Endothelial cell of umbilical vein (primary cell): ENCODE results near the gene IRF6. TPM values are rescaled to one million over a fixed set of nuclear protein-coding genes. Genes with fewer than 3 reads are reported as not detected.

Experiments used
- BruUV-seq: library from RNA; stranded (reverse); fragments of 400-500 nt; replicated peaks from 2 replicates; lab custom pipeline; 2021; lab: Mats Ljungman, UMichigan
- CTCF ChIA-PET: fragments of 300-600, 350-600 bp; sonication (Branson Sonifier 250); formaldehyde crosslinking; loops from one replicate; lab custom pipeline; 2021; ENCODE audit warnings: antibody characterized with exemption, inconsistent platforms; lab: Charles Lee
- POLR2A ChIA-PET: fragments of 300-600, 350-600 bp; sonication (Branson Sonifier 250); formaldehyde crosslinking; loops from one replicate; lab custom pipeline; 2021; ENCODE audit warnings: antibody characterized with exemption, inconsistent platforms; lab: Charles Lee
- DNase-seq: peaks from one replicate; pipeline ENCODE4 v3.0.0-alpha.2; 2011; ENCODE audit warnings: low read depth, low spot score
- FAIRE-seq: peaks from 2 replicates; lab custom pipeline; 2011; peaks lifted over from hg19 to GRCh38; lab: Jason Lieb, UNC
- H2AFZ ChIP-seq: 2 replicates; pipeline ENCODE4 v1.6.0; 2012; ENCODE audit warnings: low read depth, low read length, control low read depth, inconsistent platforms
- H3K27ac ChIP-seq: 2 replicates; pipeline ENCODE4 v1.5.1; 2011; ENCODE audit warnings: low read depth, mild to moderate bottlenecking, control low read depth, low read length, moderate library complexity; ENCODE audit not compliant: insufficient read depth
- H3K27me3 ChIP-seq, 2 experiments: 2 replicates each; pipeline versions ENCODE4 v1.6.0 to v1.6.1; 2011; ENCODE audit warnings: low read length in 2 of 2, mixed read lengths in 1 of 2; ENCODE audit not compliant: control insufficient read depth in 2 of 2, insufficient read depth in 2 of 2
- H3K36me3 ChIP-seq, 2 experiments: 2 replicates in 1 of 2; 3 replicates in 1 of 2; pipeline ENCODE4 v1.5.1; 2011; ENCODE audit warnings: low read length in 2 of 2, mild to moderate bottlenecking in 1 of 2, moderate library complexity in 1 of 2; ENCODE audit not compliant: control insufficient read depth in 2 of 2, insufficient read depth in 2 of 2; ENCODE audit errors: extremely low read depth in 1 of 2
- H3K4me1 ChIP-seq: 3 replicates; pipeline ENCODE4 v1.5.1; 2011; ENCODE audit warnings: mild to moderate bottlenecking, low read length; ENCODE audit not compliant: control insufficient read depth, insufficient read depth; ENCODE audit errors: extremely low read depth
- H3K4me2 ChIP-seq: 2 replicates; pipeline ENCODE4 v1.6.1; 2011; ENCODE audit warnings: low read length, control low read depth, mixed read lengths; ENCODE audit not compliant: insufficient read depth
- H3K4me3 ChIP-seq, 3 experiments: fragments of 200-600 bp in 1 of 3; sonication (generic), shearing (Covaris generic) in 1 of 3; replicated peaks in 1 of 3; 2 replicates each; pipeline ENCODE4 v1.5.1; 2011 to 2016; ENCODE audit warnings: control low read depth in 3 of 3, low read length in 3 of 3, mild to moderate bottlenecking in 2 of 3, inconsistent platforms in 1 of 3, low read depth in 1 of 3, moderate library complexity in 1 of 3; ENCODE audit not compliant: insufficient read depth in 1 of 3
- H3K79me2 ChIP-seq: 2 replicates; pipeline ENCODE4 v1.6.0; 2012; ENCODE audit warnings: low read length, inconsistent platforms; ENCODE audit not compliant: control insufficient read depth, insufficient read depth
- H3K9ac ChIP-seq: replicated peaks from 2 replicates; pipeline ENCODE3; 2011; ENCODE audit warnings: low read length, control low read depth; ENCODE audit not compliant: insufficient read depth; ENCODE audit errors: extremely low read depth
- H3K9me1 ChIP-seq: replicated peaks from 3 replicates; pipeline ENCODE4 v1.6.0; 2011; ENCODE audit warnings: mild to moderate bottlenecking, low read length; ENCODE audit not compliant: control insufficient read depth, insufficient read depth; ENCODE audit errors: extremely low read depth
- H3K9me3 ChIP-seq: replicated peaks from 2 replicates; pipeline ENCODE4 v1.5.1; 2012; ENCODE audit warnings: low read length, inconsistent platforms; ENCODE audit not compliant: control insufficient read depth, insufficient read depth
- H4K20me1 ChIP-seq: replicated peaks from 2 replicates; pipeline ENCODE3; 2011; ENCODE audit warnings: mild to moderate bottlenecking, low read length; ENCODE audit not compliant: control insufficient read depth, insufficient read depth; ENCODE audit errors: extremely low read depth
- CTCF ChIP-seq, 2 donors: IDR thresholded peaks; 1 replicate in 1 of 2; 2 replicates in 1 of 2; pipeline ENCODE4 v1.5.1; 2011; ENCODE audit warnings: low read length in 2 of 2, mild to moderate bottlenecking in 2 of 2, moderate library complexity in 2 of 2, control low read depth in 1 of 2, inconsistent platforms in 1 of 2, low read depth in 1 of 2; ENCODE audit not compliant: insufficient read depth in 1 of 2; ENCODE audit errors: extremely low read depth in 1 of 2
- EZH2 ChIP-seq: IDR thresholded peaks from 2 replicates; pipeline ENCODE4 v1.6.1; 2012; ENCODE audit warnings: borderline replicate concordance, low read depth, mild to moderate bottlenecking, moderate library complexity, low read length, inconsistent platforms; ENCODE audit not compliant: severe bottlenecking
- FOS ChIP-seq: IDR thresholded peaks from 2 replicates; pipeline ENCODE4 v1.6.1; 2011; ENCODE audit warnings: mild to moderate bottlenecking, low read length, moderate library complexity, borderline replicate concordance; ENCODE audit not compliant: insufficient read depth
- GATA2 ChIP-seq: IDR thresholded peaks from 2 replicates; pipeline ENCODE4 v1.7.0; 2011; ENCODE audit warnings: low read depth, mild to moderate bottlenecking, moderate library complexity, mixed read lengths, low read length; ENCODE audit not compliant: insufficient read length, insufficient read depth
- JUN ChIP-seq: IDR thresholded peaks from 2 replicates; pipeline ENCODE4 v1.6.1; 2011; ENCODE audit warnings: borderline replicate concordance, low read depth; ENCODE audit not compliant: insufficient read length, insufficient read depth
- MAX ChIP-seq: IDR thresholded peaks from 2 replicates; pipeline ENCODE4 v1.6.1; 2011; ENCODE audit not compliant: insufficient read depth, insufficient read length
- MYC ChIP-seq: IDR thresholded peaks from one replicate; pipeline ENCODE4 v1.6.1; 2011; ENCODE audit warnings: mild to moderate bottlenecking, low read depth, low read length
- POLR2A ChIP-seq: IDR thresholded peaks from 2 replicates; pipeline ENCODE4 v1.6.1; 2012; ENCODE audit warnings: low read depth, mild to moderate bottlenecking, control low read depth, low read length
- POLR2AphosphoS5 ChIP-seq: IDR thresholded peaks from 2 replicates; pipeline ENCODE4 v1.6.1; 2012; ENCODE audit warnings: low read depth, mild to moderate bottlenecking, control low read depth, low read length, moderate library complexity; ENCODE audit not compliant: insufficient read depth
- dilution Hi-C: fragments of 300-500 bp; cut with MboI; formaldehyde crosslinking; loops from one replicate; pipeline ENCODE4 v1.15.0; 2019; ENCODE audit warnings: low sequenced_read_pairs; ENCODE audit not compliant: extremely low pct_ligation_motif_present
- intact Hi-C: fragments of 100-400 bp; cut with micrococcal nuclease; formaldehyde crosslinking; loops from one replicate; pipeline ENCODE4 v1.10.0; 2022
- polyA plus RNA-seq, 4 experiments: library from polyadenylated mRNA; depleted of rRNA in 3 of 4; stranded (reverse) in 3 of 4; unstranded in 1 of 4; fragments of >200 nt; gene quantifications; 2 replicates each; pipeline versions ENCODE4 v1.2.1 to v1.2.3, GENCODE V29; 2011 to 2012; ENCODE audit warnings: missing spikeins in 1 of 4
- total RNA-seq: library from RNA; stranded (reverse); gene quantifications from 2 replicates; pipeline ENCODE4 v1.2.3, GENCODE V29; 2021

The IRF6 gene
- total and polyA plus RNA-seq, 2 donors (not counting 3 experiments of a cell fraction or from before 2014, with no cell fraction given) = 42.0 to 55.8 TPM

GRCh38 chr1:209770636-209771415, 35.1 kb downstream of the IRF6 start:
- H3K4me3 ChIP-seq = no peak overlapping the region
- TF ChIP-seq GATA2 = no peak
- TF ChIP-seq MYC = no peak
- TF ChIP-seq MAX = no peak
- TF ChIP-seq JUN = no peak
- TF ChIP-seq FOS = no peak
- TF ChIP-seq EZH2 = no peak
- no peak for TF ChIP-seq POLR2A
- no peak for TF ChIP-seq POLR2AphosphoS5
- no peak for TF ChIP-seq CTCF (IDR thresholded peaks at IDR 0.05; ENCODE audit: extremely low read depth in 1 of 2, insufficient read depth in 1 of 2, low read depth in 1 of 2, low read length in 2 of 2)

More at GRCh38 chr1:209770636-209771415, 35.1 kb downstream of the IRF6 start:
- DNase-seq = no peak
- Histone ChIP-seq H3K27ac (no peak overlapping the region), H3K79me2 (no peaks in the 10 kb centered on the region), H3K4me1 (peaks cover 18% of the 10 kb centered on the region), H3K9ac (no peak overlapping the region), H3K27me3 (no peaks in the 10 kb centered on the region), H3K36me3 (no peaks in the 10 kb centered on the region), H2AFZ (no peak overlapping the region), H3K9me3 (no peaks in the 10 kb centered on the region), H3K4me2 (no peak overlapping the region), H3K9me1 (no peaks in the 10 kb centered on the region), H4K20me1 (no peaks in the 10 kb centered on the region)
- ChIA-PET POLR2A (no interaction called here), CTCF (interaction anchor here (1.8 to 2.7 kb wide), 2 partner anchors 14 to 23 kb away, joined by 5 to 24 read pairs; partner anchors contain the start of gene C1orf74)
- dilution Hi-C loops (no loop called here), intact Hi-C loops (no loop called here)
- BruUV-seq = no TSS peak
- FAIRE-seq = no peak
